Fibroblast of the aortic adventitia (primary cell): ENCODE data around the gene MZT2B. TPM values are rescaled to one million over a fixed set of nuclear protein-coding genes. Genes with fewer than 3 reads are reported as not detected.
"Not testable (repeated sequence)": the region's sequence is repeated elsewhere in the genome, so short reads cannot be mapped to it uniquely, and the experiment has no call there.

Source experiments
- DNase-seq: peaks from one replicate; pipeline ENCODE4 v3.0.0-alpha.2; 2010; ENCODE audit warnings: low read depth
- H3K4me3 ChIP-seq: 2 replicates; pipeline ENCODE4 v1.5.1; 2011; ENCODE audit warnings: low read depth, mild to moderate bottlenecking, control low read depth, low read length, moderate library complexity
- total RNA-seq: library from RNA; depleted of rRNA; stranded (reverse); fragments of >200 nt; gene quantifications from 2 replicates; pipeline ENCODE4 v1.2.3, GENCODE V29; 2012; ENCODE audit warnings: low replicate concordance
- TF ChIP-seq, protein P1 (sequence below): IDR thresholded peaks from 2 replicates; pipeline ENCODE4 v1.5.1; 2011; ENCODE audit warnings: mild to moderate bottlenecking, low read length, control low read depth, inconsistent platforms; ENCODE audit not compliant: insufficient read depth

The MZT2B gene
- total RNA-seq, 1 donor: 90.5 TPM

DNA sequence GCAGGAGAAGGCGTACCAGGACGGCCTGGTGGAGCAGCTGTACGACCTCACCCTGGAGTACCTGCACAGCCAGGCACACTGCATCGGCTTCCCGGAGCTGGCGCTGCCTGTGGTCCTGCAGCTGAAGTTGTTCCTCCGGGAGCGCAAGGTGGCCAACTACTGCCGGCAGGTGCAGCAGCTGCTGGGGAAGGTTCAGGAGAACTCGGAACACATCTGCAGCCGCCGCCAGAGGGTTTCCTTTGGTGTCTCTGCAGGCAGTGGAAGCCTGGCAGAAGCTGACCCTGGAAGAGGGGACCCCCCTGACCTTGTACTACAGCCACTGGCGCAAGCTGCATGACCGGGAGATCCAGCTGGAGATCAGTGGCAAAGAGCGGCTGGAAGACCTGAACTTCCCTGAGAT is 48.8 kb downstream of the MZT2B start:
- DNase-seq, H3K4me3 ChIP-seq: not testable (repeated sequence)

DNA sequence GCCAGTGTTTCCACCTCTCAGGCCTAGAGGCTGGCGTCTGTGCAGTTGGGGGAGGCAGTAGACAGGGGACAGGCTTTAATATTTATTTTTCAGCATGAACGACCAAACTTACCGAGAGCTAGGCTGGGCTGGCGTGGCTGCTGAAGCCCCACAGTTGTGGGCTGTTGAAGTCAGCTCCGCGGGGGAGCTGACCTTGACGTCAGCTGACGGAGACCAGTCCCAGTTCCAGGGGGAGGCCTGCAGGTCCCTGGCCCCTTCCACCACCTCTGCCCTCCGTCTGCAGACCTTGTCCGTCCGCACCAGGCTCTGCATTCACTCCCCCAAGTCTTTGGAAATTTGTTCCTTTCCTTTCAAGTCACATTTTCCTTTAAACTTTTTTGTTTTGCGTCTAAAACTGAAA is 49.6 kb downstream of the MZT2B start:
- DNase-seq: no peak
- no peak overlapping the region for H3K4me3 ChIP-seq
- TF ChIP-seq, protein P1, sequence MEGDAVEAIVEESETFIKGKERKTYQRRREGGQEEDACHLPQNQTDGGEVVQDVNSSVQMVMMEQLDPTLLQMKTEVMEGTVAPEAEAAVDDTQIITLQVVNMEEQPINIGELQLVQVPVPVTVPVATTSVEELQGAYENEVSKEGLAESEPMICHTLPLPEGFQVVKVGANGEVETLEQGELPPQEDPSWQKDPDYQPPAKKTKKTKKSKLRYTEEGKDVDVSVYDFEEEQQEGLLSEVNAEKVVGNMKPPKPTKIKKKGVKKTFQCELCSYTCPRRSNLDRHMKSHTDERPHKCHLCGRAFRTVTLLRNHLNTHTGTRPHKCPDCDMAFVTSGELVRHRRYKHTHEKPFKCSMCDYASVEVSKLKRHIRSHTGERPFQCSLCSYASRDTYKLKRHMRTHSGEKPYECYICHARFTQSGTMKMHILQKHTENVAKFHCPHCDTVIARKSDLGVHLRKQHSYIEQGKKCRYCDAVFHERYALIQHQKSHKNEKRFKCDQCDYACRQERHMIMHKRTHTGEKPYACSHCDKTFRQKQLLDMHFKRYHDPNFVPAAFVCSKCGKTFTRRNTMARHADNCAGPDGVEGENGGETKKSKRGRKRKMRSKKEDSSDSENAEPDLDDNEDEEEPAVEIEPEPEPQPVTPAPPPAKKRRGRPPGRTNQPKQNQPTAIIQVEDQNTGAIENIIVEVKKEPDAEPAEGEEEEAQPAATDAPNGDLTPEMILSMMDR: no peak

DNA sequence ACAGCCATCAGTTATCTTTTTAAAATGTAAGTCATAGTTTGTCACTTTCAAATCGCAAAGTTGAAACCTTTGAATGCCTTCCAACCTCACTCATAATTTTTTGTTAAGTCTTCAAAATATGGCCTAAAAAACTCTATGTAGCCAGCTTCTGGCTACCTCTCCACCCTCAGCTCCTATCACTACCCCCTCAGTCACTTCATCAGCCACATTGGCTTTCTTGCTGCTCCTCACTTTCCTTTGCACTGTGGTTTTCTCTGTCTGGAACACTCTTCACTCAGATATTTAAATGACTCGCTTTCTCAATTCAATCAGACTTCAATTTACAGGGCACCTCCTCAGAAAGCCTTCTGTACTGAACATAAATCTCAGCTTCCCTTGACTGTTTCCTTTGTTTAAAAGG is 51.0 kb downstream of the MZT2B start:
- not testable (repeated sequence) for H3K4me3 ChIP-seq, DNase-seq

DNA sequence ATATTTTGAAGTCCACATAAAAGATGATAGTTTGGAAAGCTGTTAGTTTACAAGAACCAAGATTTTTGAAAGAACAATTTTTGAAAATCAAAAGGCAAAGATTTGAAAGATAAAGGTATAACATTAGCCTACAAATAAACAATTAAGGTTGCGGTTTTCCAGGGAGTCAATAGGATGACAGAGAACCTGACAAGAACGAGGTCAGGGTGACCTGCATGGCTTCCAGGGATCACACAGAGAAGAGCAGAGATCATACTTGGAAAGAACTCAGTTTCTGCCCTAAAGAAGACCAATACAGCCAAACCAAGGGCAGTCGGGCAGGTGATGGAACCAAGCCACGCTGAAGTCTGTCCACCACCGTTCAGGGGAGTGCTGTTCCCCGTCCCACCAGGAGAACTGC is 57.5 kb downstream of the MZT2B start:
- H3K4me3 ChIP-seq, DNase-seq: not testable (repeated sequence)

Other genes starting within 250 kb of the MZT2B start
- gene RAB6C, start 202.6 kb upstream of the MZT2B start, total RNA-seq: not detected in 2 replicates
- not detected in 2 replicates for gene POTEF, start 53.0 kb upstream of the MZT2B start, total RNA-seq
- 9.7 and 12.2 TPM in 2 replicates for gene CCDC74B, start 37.1 kb upstream of the MZT2B start, total RNA-seq
- gene SMPD4, start 660 bp upstream of the MZT2B start, total RNA-seq: 17.6 and 22.5 TPM in 2 replicates
- gene TUBA3E, start 16.2 kb downstream of the MZT2B start, total RNA-seq: not detected in 2 replicates
- 59.0 and 66.1 TPM in 2 replicates for gene IMP4, start 160.6 kb downstream of the MZT2B start, total RNA-seq
- 22.2 and 25.8 TPM in 2 replicates for gene PTPN18, start 173.8 kb downstream of the MZT2B start, total RNA-seq